Endometrial microvascular endothelial cells (primary cell): Measurements from ENCODE around the gene ADGRA3. TPM values are rescaled to one million over a fixed set of nuclear protein-coding genes. Genes with fewer than 3 reads are reported as not detected.

Experiments used
- in situ Hi-C: cut with HindIII; loops from 2 replicates; pipeline ENCODE4 v1.10.0; 2017; ENCODE audit warnings: low sequenced_read_pairs, low pct_unique_long_range_greater_than_20kb; ENCODE audit errors: inconsistent ontology term
- total RNA-seq: library from RNA; depleted of rRNA; stranded (reverse); fragments of >200 nt; gene quantifications from one replicate; pipeline ENCODE4 v1.2.3, GENCODE V29; 2015; ENCODE audit errors: inconsistent ontology term

ADGRA3 gene, protein sequence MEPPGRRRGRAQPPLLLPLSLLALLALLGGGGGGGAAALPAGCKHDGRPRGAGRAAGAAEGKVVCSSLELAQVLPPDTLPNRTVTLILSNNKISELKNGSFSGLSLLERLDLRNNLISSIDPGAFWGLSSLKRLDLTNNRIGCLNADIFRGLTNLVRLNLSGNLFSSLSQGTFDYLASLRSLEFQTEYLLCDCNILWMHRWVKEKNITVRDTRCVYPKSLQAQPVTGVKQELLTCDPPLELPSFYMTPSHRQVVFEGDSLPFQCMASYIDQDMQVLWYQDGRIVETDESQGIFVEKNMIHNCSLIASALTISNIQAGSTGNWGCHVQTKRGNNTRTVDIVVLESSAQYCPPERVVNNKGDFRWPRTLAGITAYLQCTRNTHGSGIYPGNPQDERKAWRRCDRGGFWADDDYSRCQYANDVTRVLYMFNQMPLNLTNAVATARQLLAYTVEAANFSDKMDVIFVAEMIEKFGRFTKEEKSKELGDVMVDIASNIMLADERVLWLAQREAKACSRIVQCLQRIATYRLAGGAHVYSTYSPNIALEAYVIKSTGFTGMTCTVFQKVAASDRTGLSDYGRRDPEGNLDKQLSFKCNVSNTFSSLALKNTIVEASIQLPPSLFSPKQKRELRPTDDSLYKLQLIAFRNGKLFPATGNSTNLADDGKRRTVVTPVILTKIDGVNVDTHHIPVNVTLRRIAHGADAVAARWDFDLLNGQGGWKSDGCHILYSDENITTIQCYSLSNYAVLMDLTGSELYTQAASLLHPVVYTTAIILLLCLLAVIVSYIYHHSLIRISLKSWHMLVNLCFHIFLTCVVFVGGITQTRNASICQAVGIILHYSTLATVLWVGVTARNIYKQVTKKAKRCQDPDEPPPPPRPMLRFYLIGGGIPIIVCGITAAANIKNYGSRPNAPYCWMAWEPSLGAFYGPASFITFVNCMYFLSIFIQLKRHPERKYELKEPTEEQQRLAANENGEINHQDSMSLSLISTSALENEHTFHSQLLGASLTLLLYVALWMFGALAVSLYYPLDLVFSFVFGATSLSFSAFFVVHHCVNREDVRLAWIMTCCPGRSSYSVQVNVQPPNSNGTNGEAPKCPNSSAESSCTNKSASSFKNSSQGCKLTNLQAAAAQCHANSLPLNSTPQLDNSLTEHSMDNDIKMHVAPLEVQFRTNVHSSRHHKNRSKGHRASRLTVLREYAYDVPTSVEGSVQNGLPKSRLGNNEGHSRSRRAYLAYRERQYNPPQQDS (N-terminal part only)
- total RNA-seq, result 17.7 TPM

DNA sequence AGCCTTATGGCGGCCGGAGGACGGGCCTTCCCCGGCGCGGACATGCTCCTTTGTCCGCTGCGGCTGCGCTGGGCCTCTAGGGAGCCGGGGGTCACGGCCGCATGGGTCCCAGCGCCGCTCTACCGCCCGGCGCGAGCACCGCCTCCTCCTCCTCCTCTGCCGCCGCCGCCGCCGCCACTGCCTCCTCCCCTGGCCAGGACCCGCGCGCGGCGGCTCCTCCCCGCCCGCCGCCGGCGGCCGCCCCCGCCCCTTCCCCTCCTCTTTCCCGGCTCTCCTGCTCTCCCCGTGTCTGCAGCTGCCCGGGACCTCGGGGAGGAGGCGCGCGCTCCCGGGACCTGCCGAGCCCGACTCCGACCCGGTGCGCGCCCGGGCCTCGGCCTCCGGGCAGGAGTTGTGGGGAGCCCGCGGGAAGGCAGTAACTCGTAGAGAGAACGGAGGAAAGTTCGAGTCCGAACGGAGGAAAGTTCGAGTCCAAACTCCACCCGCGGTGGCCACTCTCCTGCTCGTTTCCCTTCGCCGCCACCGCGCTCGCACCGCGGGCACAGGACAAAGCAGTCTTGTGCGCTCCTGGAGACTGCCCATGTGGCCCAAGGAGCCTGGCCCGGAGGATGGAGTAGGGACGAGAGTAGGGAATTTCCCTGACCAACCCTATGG is at the start of gene ADGRA3:
ADGRA3 (minus strand) TSS at position 179 of the 654 bp plus-strand sequence. CDS start 282 bp downstream, outside the sequence.
- in situ Hi-C loops, result no loop called here

- in situ Hi-C loops, result no loop called here
Observed at GRCh38 chr4:22556495-22556894, 40.6 kb upstream of the ADGRA3 start.

DNA sequence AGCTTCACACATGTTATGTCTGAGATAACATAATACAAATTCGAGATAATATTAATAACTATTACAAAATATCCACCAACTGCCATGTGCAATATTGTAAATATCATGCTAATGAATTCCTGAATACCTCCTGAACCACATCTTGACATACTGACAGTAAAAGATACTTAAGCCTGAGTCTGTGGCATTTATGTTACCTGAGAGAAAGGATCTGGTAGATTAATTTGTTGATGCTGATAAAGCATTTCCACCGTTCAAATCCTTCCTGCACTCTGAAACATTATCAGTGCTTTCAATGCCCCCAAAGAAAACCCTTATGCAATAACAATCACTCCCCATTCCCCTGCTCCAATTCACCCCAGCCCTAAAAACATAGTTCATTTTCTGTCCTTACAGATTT is 38.8 kb upstream of the ADGRA3 start:
- in situ Hi-C loops, result no loop called here

GRCh38 chr4:22553560-22553959 is 37.7 kb upstream of the ADGRA3 start:
- in situ Hi-C loops, result no loop called here

- in situ Hi-C loops, result no loop called here
Observed at GRCh38 chr4:22552812-22553211, 36.9 kb upstream of the ADGRA3 start.

DNA sequence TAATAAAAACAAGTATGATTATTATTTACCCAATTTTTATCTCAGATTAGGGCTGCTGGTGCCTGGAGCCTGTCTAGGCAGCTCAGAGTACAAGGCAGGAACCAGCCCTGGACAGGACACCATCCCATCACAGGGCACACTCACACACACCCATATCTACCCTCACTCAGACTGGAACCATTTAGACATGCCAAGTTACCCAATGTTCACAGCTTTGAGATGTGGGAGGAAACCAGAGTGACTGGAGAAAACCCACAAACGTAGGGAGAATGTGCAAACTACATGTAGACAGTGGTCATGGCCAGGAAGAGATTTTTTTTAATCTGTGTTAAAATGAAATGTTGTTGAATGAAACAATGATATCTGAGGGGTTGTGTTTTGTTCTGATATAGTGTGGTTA is 35.7 kb upstream of the ADGRA3 start:
- in situ Hi-C loops, result no loop called here

GRCh38 chr4:22546299-22546698 is 30.4 kb upstream of the ADGRA3 start:
- in situ Hi-C loops, result no loop called here

DNA sequence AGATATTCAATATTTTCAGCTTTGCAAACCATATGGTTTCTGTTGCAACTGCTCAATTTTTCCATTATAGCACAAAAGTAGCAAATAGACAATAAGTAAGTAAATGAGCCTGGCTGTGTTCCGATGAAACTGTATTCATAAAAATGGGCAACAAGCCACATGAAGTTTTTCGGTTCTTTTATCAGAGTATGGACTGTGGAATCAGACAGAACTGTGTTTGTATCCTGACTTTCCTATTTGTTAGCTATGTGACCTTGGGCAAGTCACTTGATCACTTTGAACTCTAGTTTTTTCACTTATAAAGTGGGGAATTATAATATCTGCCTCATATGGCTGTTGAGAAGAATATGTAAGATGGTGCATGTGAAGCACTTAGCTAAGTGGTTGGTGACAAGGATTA is 23.4 kb upstream of the ADGRA3 start:
- in situ Hi-C loops, result no loop called here

- in situ Hi-C loops, result no loop called here
Observed at GRCh38 chr4:22537864-22538263, 22.0 kb upstream of the ADGRA3 start.

DNA sequence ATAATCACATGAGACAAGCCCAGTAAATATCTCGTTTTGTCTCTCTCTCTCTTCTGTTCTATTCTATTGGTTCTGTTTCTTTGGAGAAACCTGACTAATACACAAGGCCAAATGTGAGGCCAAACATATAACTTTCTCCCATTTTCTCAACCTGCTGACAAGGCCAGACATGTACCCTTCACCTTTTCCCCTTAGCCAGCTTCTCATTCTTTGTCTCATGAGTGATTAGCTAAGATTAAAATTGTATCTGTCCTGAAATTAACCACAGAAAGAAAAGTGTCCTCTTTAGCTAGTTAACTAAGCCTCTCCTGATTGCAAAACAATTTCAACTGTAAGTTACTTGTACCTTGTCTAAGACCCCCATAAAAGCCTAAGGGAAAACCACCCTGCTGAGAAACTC is 18.5 kb upstream of the ADGRA3 start:
- in situ Hi-C loops, result no loop called here

GRCh38 chr4:22532896-22533295 is 17.0 kb upstream of the ADGRA3 start:
- in situ Hi-C loops, result no loop called here

- in situ Hi-C loops, result no loop called here
Observed at GRCh38 chr4:22532117-22532516, 16.3 kb upstream of the ADGRA3 start.

DNA sequence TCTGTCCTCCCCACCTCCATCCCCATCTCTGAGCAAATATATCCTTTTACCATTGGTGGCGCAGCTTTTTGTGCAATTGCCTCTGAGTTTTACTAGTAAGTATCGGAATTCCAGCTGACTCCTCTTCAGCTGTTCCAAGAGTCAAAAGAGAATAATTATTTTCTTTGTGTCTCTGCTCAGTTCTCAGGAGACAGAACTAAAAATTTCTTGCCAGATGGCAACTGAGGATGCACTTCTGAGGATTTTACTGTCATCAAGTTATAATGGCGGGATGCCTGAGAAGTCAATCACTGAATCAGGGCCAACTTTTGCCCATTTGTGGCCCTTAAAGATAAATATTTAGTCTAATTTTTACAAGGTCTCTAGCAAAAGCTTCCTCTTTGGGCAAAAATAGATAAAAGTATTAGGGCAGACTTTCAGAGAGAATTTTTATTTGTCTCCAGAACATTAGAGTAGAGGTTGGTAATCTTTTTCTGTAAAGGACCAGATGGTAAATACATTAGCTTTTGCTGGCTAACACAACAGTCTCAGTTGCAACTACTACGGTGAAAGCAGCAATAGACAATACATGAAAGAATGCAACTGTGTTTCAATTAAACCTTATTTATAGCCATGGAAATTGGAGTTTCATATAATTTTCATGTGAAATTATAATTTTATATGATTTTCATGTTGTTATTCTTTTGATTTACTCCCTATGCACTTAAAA is 15.6 kb upstream of the ADGRA3 start:
- in situ Hi-C loops, result no loop called here

DNA sequence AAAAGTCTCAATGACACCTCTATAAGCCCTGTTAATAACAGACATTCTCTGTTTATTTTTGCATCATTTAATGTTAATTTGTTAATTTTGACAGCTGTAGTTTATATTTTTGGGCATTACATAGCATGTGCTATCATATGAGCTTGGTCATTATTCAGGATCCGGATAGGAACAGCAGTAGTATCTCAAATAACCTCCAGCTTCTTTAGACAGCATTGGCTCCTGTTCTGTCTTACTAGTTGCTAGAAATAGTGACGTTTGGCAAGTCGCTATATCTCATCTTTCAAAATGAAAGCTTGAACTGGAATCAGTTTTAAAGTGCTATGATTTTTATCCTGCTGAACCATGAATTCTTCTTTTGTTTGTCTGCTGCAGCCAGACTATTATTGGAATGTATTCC is 9.0 kb upstream of the ADGRA3 start:
- in situ Hi-C loops, result no loop called here

DNA sequence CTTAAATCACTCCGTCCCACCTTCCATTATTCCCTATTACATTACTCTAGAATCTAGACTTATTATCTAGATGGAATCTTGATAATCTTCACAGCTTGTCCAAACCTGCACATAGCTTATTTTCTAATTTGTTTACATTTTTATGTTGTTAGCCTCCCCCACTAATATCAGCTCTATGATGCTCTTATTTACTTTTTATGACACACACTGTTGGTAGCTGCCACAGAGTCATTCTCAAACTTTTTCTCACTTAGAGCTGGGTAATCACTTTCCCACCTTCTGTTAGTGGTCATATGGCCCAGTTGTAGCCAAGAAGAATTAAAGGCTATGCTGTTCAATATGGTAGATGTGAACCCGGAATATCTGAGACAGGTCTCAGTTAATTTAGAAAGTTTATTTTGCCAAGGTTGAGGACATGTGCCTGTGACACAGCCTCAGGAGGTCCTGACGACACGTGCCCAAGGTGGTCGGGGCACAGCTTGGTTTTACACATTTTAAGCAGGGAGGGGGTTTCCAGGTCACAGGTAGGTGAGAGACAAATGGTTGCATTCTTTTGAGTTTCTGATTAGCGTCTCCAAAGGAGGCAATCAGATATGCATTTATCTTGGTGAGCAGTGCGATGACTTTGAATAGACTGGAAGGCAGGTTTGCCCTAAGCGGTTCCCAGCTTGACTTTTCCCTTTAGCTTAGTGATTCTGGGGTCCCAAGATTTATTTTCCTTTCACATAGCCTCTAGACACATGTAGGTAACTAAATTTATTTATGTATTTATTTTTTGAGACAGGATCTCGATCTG is 7.0 kb upstream of the ADGRA3 start:
- in situ Hi-C loops, result no loop called here

- in situ Hi-C loops, result no loop called here
Observed at GRCh38 chr4:22522206-22522605, 6.3 kb upstream of the ADGRA3 start.

DNA sequence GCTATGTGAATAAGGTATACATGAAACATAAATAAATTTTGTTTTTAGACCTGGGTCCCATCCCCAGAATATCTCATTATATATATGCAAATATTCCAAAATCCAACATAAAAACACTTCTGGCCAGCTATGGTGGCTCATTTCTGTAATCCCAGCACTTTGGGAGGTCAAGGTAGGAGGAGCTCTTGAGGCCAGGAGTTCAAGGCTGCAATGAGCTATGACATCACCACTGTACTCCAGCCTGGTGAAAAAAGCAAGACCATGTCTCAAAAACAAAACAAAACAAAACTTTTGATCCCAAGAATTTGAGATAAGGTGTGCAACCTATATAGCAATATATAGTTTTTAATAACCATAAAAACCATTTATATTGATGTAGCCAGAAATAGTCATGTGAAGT is 5.4 kb upstream of the ADGRA3 start:
- in situ Hi-C loops, result no loop called here
